Skin of body (tissue), 2 donors: ENCODE data around the gene PCCA. TPM values are rescaled to one million over a fixed set of nuclear protein-coding genes. Genes with fewer than 3 reads are reported as not detected.
"Not testable (repeated sequence)": the region's sequence is repeated elsewhere in the genome, so short reads cannot be mapped to it uniquely, and the experiment has no call there.

Experiments
- DNase-seq: peaks from one replicate; lab custom pipeline; 2025; lab: John Stamatoyannopoulos, UW
- total RNA-seq: library from RNA; depleted of rRNA; stranded (reverse); fragments of >200 nt; gene quantifications from one replicate; pipeline ENCODE4 v1.2.3, GENCODE V29; 2014

Gene PCCA
- total RNA-seq, 1 donor from 2014 or later: 124 TPM

DNA sequence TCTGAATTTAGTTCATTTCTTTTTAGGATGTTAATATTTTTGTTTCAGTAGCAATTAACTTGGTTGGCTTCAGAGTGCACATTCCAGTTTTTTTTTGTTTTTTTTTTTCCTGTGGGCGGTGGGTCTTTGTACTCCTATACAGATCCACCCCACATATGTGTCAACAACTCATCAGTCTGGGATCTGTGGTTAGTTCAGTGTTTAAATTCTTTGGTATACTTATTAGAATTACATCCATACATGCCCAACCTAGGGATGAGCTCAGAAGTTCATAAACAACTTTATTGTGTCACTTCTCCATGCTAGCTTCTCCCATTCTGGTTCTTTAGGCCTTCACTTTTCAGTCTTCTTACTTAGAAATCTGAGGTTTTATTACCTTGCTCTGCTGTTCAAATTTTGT is 50.9 kb downstream of the PCCA start:
- DNase-seq: no peak

DNA sequence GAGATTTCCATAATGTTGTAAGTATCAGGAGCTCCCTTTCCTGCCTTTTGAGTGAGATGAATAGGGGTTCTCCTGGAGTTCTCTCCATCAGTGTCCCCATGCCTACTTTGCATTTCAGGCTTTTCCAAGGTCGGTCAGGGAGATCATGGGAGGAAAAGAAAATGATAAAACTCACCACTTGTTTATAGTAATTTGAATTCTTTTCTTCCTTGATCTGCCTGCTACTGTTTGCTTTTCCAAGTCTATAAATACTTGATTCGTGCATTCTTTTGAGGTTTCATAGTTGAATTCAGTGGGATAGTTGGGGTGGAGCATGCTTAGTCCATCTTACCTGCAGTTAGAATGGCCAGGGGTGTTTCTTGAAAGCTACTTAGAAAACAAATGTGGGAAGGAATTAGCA is 51.5 kb downstream of the PCCA start:
- DNase-seq: no peak

DNA sequence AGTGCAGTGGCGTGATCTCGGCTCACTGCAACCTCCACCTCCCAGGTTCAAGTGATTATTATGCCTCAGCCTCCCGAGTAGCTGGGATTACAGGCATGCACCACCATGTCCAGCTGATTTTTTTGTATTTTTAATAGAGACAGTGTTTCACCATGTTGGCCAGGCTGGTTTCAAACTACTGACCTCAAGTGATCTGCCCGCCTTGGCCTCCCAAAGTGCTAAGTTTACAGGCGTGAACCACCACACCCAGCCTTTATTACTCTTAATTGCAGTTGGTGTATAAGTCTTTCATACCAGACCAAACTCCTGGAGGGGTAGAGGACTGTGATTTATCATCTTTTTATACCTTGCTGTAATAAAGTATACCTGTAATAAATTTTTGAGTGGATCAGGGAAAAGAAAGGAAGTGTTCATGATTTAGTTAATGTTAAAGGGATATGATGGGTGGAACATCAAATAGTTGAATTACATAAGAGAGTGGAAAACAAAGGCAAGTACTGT is 52.6 kb downstream of the PCCA start:
- DNase-seq: not testable (repeated sequence)

DNA sequence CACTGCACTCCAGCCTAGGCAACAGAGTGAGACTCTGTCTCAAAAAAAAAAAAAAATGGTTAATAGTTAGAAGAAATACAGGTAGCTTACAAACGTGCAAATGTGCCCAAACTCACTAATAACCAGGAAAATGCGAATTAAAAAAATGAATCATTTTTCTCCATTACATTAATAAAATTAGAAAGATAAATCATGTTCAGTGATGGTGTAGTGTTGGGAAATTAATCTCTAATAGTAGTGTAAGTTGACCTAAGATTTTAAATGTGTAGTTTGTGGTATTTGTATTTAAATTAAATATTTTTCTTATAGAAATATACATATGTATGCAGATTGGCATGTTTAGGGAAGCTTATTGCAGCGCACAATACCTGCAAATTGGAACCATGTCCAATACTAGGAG is 57.6 kb downstream of the PCCA start:
- no peak for DNase-seq

DNA sequence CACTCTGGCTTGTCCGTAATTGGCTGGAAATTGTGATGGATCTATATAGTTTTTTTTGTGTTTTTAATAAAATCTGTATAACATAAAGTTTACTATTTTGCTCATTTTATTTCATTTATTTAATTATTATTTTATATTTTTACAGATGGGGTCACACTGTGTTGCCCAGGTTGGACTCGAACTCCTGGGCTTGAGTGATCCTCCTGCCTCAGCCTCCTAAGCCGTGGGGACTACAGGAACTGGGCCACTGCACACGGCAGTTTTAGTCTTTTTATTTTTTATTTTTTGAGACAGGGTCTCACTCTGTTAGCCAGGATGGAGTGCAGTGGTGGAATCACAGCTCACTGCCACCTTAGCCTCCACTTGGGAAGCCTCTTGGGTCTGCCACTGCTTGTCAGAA is 58.9 kb downstream of the PCCA start:
- DNase-seq: no peak

DNA sequence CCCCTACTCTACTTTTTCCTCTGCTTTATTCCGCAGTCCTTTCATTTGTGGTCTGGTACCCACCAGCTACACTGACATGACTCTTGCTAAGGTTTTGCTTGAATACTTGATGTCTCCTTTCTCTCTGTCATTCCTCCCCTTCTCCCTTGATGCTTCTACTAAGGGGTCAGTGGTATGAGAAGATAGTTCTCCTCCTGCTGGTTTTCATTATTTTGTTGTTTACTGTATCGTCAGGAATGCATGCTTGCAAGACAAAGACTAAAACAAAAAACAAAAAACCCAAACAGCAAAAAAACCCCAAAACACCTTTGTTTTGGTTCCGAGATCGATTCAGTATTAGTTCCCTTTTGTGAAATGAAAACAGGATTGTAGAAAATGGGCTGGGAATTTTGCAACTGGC is 59.5 kb downstream of the PCCA start:
- no peak for DNase-seq

DNA sequence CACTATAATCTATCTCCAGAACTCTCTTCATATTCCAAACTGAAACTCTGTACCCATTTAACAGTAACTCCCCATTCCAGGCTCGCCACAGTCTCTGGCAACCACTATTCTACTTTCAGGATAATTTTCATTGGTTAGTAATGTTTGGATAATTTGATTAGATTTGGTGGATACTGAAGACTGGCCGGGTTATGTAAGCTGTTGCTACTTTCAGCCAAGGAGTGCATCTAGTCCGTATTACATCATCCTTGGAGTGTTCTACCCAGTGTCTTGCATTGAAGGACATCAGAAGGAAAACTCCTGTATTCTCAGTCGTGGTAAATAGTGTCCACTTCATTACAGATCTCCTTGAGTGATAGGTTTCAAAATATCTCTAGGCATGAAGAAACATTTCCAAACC is 60.5 kb downstream of the PCCA start:
- no peak for DNase-seq

DNA sequence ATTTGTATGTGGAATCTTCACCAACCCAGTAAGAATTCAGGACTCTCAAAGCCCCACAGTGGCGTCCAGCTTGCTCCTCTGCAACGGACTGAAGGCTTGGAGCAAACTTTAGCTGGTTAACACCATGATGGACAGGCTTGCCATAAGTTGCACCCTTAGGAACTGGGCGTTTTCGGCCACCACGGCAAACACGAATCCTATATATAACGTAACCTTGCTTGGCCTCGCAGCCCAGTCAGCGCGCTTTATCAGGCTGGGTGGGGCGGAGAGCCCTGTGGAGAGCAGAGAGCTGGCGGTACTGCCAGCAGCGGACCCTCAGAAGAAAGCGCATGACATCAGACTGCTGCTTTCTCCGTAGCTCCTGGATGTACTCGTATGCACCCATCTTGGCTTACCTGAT is 61.8 kb downstream of the PCCA start:
- not testable (repeated sequence) for DNase-seq

DNA sequence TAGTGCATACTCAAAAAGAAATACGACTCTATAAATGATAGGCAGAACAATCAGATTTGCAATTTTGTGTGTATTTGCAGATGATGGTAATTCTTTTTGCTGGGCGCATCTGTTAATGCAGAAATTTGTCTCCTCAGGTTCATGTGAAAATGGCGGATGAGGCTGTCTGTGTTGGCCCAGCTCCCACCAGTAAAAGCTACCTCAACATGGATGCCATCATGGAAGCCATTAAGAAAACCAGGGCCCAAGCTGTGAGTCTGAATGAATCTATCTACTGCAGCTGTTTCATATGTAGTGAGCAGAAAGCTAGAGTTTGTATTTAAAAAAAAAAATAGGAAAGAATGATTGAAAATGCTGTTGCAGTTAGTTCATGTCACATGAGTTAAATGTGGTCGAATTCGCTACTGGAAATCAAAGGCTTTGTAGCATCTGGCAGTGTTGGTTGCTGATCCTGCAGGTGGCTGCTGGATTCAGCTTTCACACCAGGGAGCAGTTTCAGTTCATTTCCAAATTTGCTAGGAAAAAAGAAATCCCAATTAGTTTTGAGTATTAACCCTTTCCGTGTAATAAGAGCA is 66.0 kb downstream of the PCCA start:
- DNase-seq: no peak

DNA sequence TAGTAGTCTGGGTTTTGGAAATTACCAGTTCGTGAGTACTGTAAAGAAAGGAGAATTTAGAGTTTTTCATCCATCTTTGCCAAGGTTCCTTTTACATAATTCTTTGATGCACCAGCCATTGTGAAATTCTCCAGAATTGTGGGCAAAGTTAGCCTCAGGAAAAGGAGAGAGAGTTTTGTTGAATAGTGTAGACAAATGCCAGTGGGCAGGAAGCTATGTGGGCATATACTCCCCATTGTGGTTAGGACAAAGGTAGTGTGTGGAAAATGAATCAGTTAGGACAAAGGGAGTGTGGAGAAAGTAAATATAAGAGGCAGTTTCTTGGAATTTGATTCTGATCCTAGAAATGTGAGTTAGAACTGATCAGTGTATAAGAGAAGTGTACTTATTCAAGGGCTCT is 67.9 kb downstream of the PCCA start:
- DNase-seq: no peak

DNA sequence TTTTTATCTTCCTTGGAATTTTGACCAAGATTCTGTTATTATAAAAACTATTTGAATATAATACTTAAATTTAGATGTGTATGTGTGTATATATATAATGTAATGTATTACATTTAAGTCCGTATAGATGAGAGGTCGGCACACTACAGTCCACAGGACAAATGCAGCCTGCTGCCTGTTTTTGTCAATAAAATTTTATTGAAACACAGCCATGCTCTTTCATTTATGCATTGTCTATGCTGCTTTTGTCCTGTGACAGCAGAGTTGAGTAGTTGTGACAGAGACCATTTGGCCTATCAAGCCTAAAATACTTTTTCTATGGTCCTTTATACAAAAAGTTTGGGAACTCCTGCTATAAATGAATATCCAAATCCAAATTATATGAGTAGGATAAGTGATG is 69.7 kb downstream of the PCCA start:
- DNase-seq: no peak

DNA sequence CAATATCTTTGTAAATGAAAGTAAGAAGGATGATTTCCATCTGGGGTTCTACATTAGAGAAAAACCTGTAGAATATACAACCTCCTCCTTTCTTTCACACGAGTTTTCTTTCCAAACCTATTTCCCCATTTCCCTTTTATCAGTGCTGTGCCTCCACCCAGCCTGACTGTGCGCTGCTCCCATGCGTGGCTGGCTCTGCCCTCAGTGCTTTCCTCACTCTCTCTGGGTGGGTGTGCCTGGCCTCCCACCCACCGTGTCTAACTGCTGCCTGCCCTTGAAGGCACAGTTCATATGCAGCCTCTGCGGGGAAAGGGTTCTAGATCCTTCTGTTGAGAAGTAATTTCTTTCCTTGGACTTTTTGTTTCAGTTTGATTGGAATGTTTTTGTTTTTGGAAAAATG is 70.7 kb downstream of the PCCA start:
- DNase-seq: no peak

DNA sequence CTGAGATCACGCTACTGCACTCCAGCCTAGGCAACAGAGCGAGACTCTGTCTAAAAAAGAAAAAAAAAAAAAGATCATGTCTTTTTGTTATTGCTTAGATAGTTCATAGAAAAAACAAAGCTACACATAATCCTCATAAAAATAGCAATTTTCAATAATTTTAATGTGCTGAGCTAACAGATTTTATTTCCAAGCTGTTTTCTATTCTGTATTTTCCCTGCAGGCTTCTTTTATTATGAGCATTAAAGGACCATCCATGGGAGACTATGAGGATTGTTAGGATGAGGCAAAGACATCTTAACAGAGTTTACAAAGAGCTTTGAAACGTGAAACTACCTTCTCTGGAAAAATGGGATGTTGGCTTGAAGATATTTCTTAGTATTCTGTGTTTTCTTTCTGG is 71.6 kb downstream of the PCCA start:
- no peak for DNase-seq

DNA sequence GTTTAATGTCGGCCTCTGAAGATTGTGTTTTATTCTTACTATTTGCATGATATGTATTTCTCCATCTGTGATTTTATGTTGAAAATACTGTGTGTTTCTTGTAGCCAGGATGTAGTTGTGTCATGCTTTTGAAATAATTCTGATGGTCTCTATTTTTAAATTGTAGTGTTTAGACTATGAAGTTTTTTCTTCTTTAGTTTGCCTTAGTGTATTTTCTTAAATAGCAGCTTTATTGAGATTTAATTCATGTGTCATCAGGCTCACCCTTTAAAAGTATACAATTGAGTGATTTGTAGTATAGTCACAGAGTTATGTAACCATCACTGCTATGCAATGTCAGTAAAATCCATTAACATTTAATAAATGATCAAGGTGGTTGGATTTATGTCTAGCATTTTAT is 74.5 kb downstream of the PCCA start:
- no peak for DNase-seq

DNA sequence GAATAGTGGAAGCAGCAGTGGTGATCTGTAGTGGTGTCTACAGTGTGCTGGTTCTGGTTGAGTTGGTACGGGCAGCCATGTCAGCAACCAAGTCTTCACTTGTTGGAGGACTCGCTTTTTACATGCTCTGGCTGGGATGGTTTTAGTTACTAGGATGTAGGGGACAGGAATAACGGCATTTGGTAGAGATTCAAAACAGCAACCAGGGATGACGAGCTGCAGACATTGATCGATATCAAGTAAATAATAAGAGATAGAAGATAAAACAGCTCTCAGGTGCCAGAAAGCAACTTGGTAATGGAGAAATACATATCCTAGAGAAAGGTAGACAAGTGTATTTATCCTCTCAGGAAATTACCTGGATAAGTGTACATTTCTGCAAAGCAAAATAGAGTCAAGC is 84.3 kb downstream of the PCCA start:
- DNase-seq: no peak

DNA sequence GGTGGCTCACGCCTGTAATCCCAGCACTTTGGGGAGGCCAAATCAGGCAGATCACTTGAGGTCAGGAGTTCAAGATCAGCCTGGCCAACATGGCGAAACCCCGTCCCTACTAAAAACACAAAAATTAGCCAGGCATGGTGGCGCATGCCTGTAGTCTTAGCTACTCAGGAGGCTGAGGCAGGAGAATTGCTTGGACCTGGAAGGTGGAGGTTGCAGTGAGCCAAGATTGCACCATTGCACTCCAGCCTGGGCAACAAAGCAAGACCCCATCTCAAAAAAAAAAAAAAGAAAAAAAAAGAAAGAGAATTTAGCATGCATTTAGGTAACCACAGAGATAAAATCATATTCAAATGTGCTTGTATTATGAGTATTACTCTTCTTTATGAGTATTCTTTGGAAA is 85.6 kb downstream of the PCCA start:
- DNase-seq: not testable (repeated sequence)

DNA sequence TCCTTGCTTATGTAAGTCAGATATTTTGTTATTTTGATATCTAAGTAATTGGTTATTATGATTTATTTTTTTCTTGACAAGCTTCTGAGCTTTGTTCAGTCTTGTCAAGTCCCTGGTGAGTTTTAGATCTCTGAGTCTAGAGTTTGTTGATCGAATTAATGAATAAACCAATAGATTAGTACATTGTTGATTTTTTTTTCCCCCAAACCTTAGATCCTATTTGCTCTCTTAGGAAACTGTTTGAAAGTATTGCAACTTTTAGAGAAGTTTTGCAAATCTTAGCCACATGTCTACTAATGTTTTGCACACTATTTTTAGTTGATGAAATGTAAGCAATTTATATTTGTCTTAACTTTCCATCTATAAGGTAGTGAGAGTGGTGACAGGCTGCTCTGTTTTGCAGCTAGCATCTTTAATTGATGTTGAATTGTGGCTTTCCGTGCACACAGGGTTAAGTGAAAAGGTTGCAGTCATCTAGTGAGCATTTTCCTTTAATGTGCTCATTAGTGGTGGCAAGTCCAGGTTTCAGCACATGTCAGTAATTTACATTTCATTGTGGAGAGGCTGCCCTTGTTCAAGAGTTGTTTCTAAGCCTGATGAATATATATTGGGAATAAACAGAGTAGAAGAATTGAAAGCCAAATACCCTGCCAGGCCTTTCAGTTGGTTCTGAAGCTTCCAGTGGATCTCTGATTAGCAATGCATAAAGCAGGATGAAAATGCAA is 86.3 kb downstream of the PCCA start:
- DNase-seq: no peak

DNA sequence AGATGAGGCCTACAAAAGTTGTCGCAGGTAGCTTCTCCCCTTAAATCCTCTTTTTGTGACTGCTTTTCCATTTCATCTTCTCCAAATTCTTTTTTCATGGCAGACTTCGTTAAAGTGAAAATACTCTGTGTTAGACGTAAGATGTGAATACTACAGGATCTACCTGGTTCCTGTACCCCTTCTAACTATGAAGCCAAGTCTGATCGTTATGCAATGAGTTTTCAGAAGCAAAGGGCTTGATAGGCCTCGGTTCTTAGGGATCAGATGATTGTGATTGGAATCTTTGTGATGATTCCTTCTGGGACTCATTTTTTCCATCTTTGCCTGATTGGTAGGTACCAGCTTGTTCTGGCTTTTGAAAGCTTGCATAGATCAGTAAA is 86.9 kb downstream of the PCCA start:
- DNase-seq: no peak

DNA sequence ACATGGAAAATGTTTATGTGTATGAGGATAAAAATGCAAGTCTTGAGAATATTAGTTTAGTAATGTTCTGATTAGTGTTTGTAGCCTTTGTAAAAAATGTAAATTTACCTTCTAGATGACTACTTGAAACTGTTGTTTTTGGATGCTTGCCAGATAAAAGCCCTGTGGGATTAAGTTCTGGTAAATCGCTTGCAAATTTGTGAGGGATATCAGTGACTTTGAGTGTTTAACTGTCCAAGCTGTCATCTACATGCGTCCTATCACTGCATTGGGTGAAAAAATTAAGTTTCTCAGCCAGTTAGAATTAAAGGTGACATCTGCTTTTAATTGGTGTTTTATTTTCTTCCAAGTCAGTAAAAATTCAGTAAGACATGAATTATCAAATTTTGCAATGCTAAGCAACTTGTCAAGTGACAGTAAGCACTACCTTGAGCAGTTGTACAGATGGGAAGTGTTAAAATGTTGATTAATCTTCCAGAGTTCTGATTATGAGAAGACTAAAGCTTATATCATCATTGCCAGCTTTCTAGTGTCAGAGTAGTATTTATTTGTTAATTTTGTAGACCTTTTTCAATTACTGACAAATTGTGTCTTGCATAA is 88.0 kb downstream of the PCCA start:
- DNase-seq: no peak

DNA sequence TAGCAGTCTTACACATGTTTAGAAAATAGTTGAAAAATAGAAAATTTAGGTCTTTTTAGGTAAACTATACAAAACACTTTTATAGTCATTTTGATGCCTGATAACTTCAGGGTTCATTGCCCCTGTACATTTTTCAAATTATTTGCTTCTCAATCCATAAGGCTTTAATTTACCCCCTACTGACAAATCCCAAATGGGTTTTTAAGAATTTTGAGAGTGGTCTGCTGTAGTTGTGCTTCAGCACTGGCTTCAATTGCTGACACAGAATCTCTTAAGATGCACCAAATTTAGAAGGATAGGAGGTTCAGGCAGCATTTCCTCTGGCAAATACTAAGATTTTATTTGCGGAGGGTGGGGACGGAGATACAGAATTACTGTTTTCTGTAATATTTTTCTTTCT is 89.4 kb downstream of the PCCA start:
- DNase-seq: no peak

DNA sequence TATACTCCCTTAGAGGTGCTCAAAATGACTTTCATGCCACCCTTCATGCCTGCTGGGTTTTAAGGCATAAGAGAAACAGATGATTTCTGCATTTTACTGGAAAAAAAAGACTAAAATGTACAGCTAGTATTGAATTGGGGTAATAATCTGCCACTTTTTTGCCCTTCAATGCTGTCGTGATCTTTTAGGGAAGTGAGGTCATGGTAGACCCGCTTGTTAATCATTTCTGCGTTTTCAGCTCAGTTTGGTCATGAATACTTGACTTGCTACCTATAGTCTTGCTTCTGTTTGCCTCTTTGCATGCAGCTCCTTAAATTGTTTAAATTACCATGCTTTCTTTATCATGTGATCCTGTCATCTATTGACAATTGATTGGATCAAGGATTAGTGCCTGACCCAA is 90.4 kb downstream of the PCCA start:
- DNase-seq: no peak

DNA sequence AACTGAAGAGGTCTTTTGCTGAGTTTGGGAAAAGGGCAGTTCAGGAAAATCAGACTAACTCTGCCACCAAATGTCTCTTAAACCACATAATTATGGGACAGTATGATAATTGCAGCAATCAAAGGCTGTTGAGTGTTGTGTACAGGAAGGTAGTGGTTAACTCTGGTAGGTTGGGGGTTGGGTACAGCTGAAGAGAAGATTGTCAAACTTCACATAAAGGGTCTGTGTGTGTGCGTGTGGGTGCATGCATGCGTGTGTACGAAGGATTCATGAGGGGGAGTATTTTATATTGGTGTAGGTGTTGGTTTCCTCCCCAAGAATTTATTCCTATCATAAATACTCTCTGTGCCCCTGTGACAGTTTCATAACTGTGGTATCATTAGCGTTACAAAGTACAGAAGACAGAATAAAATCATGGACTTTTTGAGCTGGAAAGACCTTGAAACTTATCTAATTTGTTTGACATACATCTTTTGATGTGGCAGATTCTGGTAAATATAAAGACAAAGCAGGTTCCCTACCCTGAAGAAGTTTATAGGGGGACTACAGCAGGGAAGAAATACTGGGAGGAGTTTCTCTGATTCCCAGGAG is 94.1 kb downstream of the PCCA start:
- no peak for DNase-seq

DNA sequence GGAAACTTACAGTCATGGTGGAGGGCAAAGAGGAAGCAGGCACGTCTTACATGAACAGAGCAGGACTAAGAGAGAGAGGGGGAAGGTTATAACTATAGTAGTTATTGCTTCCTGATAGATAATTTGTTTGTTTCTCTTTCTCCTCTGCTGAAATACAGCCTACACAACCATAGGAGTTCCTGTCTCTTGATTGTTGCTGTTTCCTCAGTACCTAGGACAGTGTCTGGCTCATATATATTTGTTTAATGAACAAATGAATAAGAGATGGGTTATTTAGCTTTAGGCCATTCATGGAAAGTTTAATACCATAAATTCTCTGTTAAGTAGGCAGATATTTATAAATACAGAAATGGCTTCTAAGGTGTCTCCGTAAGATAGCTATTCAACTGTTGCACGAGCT is 95.2 kb downstream of the PCCA start:
- DNase-seq: no peak
